ENCODE results near the gene IL12RB2. TPM values are rescaled to one million over a fixed set of nuclear protein-coding genes. Genes with fewer than 3 reads are reported as not detected.
"Not testable (repeated sequence)": the region's sequence is repeated elsewhere in the genome, so short reads cannot be mapped to it uniquely, and the experiment has no call there.

The IL12RB2 gene
- total RNA-seq, 1 donor from 2014 or later: not detected

- no peak overlapping the region for H3K4me3 ChIP-seq
- no peaks in the 10 kb centered on the region for H3K36me3 ChIP-seq
- TF ChIP-seq, protein P1, sequence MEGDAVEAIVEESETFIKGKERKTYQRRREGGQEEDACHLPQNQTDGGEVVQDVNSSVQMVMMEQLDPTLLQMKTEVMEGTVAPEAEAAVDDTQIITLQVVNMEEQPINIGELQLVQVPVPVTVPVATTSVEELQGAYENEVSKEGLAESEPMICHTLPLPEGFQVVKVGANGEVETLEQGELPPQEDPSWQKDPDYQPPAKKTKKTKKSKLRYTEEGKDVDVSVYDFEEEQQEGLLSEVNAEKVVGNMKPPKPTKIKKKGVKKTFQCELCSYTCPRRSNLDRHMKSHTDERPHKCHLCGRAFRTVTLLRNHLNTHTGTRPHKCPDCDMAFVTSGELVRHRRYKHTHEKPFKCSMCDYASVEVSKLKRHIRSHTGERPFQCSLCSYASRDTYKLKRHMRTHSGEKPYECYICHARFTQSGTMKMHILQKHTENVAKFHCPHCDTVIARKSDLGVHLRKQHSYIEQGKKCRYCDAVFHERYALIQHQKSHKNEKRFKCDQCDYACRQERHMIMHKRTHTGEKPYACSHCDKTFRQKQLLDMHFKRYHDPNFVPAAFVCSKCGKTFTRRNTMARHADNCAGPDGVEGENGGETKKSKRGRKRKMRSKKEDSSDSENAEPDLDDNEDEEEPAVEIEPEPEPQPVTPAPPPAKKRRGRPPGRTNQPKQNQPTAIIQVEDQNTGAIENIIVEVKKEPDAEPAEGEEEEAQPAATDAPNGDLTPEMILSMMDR (IDR thresholded peaks at IDR 0.05): no peak
- H3K9me3 ChIP-seq: no peaks in the 10 kb centered on the region
- H3K4me1 ChIP-seq: peaks cover 0 to 13% of the 10 kb centered on the region in 2 donors
- no peak for DNase-seq (ENCODE audit: low spot score in 2 of 2)
- H3K27ac ChIP-seq: no peak overlapping the region
- no peaks in the 10 kb centered on the region for H3K27me3 ChIP-seq
- intact Hi-C loops (cut with DNase I): loop anchor here (10.0 kb wide), 3 partner anchors 315 to 515 kb away; partner anchors contain the start of genes DNAI4 and MIER1
Measured at GRCh38 chr1:67439277-67440029, 131.8 kb downstream of the IL12RB2 start.

DNA sequence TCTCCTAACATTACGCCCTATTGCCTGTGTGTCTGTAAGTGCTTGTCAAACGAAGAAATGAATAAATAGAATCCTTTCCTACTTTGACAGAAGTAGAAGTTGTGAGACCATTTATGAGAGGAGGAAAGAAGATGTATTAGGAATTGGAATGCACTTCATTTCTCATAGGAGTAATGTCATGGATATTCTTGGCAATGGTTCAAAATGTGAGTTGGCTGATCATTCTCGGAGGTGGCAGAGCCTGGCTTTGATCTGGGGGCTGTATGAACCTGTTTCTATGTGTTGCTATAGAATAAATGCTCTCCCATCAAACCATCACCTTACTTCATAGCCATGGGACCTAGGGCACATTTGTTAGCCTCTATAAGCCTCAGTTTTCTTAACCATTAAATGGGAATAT is 132.7 kb downstream of the IL12RB2 start:
- H3K27me3 ChIP-seq: no peaks in the 10 kb centered on the region
- intact Hi-C loops (cut with DNase I): no loop called here
- no peaks in the 10 kb centered on the region for H3K36me3 ChIP-seq
- TF ChIP-seq, protein P1 (IDR thresholded peaks at IDR 0.05): no peak
- H3K27ac ChIP-seq: peak overlapping the region; percentile 63 to 68
- no peak for DNase-seq (ENCODE audit: low spot score in 2 of 2)
- no peaks in the 10 kb centered on the region for H3K9me3 ChIP-seq
- H3K4me1 ChIP-seq: peaks cover 0 to 10% of the 10 kb centered on the region in 2 donors
- H3K4me3 ChIP-seq: no peak overlapping the region

- Histone ChIP-seq H3K27me3 (no peaks in the 10 kb centered on the region), H3K27ac (peak overlapping the region; percentile 63 to 68), H3K4me3 (no peak overlapping the region), H3K4me1 (peaks cover 0 to 10% of the 10 kb centered on the region in 2 donors), H3K36me3 (no peaks in the 10 kb centered on the region), H3K9me3 (no peaks in the 10 kb centered on the region)
- intact Hi-C loops (cut with DNase I): no loop called here
- peak in 1 of 2 donors; percentile 84 for DNase-seq (ENCODE audit: low spot score in 2 of 2)
- TF ChIP-seq, protein P1 (IDR thresholded peaks at IDR 0.05): no peak
Measured at GRCh38 chr1:67441183-67441582, 133.5 kb downstream of the IL12RB2 start.

GRCh38 chr1:67441739-67442281 is 134.1 kb downstream of the IL12RB2 start:
- Histone ChIP-seq H3K27ac (peak overlapping the region; percentile 63 to 68), H3K4me3 (no peak overlapping the region), H3K36me3 (no peaks in the 10 kb centered on the region), H3K27me3 (no peaks in the 10 kb centered on the region), H3K4me1 (peaks cover 0 to 10% of the 10 kb centered on the region in 2 donors), H3K9me3 (no peaks in the 10 kb centered on the region)
- intact Hi-C loops (cut with DNase I): no loop called here
- TF ChIP-seq, protein P1 (IDR thresholded peaks at IDR 0.05): no peak
- no peak for DNase-seq (ENCODE audit: low spot score in 2 of 2)

- H3K27me3 ChIP-seq; H3K27ac ChIP-seq; H3K4me3 ChIP-seq; DNase-seq (ENCODE audit: low spot score in 2 of 2); H3K4me1 ChIP-seq; H3K36me3 ChIP-seq; H3K9me3 ChIP-seq; intact Hi-C loops (cut with DNase I): not testable (repeated sequence)
Measured at GRCh38 chr1:67446014-67446413, 138.3 kb downstream of the IL12RB2 start.

Other genes with a start within 250 kb of the IL12RB2 start
- not detected for gene C1orf141, start 172.9 kb upstream of the IL12RB2 start, total RNA-seq
- not detected for gene IL23R, start 141.4 kb upstream of the IL12RB2 start, total RNA-seq
- 125 TPM for gene SERBP1, start 122.5 kb downstream of the IL12RB2 start, total RNA-seq